Keratinocyte (primary cell): ENCODE results near the gene ZNF544.
"Not testable (repeated sequence)": the region's sequence is repeated elsewhere in the genome, so short reads cannot be mapped to it uniquely, and the experiment has no call there.

Experiments
- CTCF ChIP-seq, 3 experiments: IDR thresholded peaks in 1 of 3; conservative IDR thresholded peaks in 1 of 3; optimal IDR thresholded peaks in 1 of 3; 2 replicates in 2 of 3; 3 replicates in 1 of 3; pipeline versions ENCODE3 to v1.5.1; 2011; ENCODE audit warnings: low read length in 3 of 3, mild to moderate bottlenecking in 3 of 3, moderate library complexity in 2 of 3, control low read depth in 1 of 3, inconsistent platforms in 1 of 3; ENCODE audit not compliant: insufficient read depth in 2 of 3; ENCODE audit errors: extremely low read depth in 1 of 3
- EZH2 ChIP-seq: IDR thresholded peaks from one replicate; pipeline ENCODE4 v1.6.1; 2012; ENCODE audit warnings: inconsistent platforms, mild to moderate bottlenecking, low read length, moderate library complexity

GRCh38 chr19:58258259-58258658 is 29.5 kb downstream of the ZNF544 start:
- TF ChIP-seq CTCF (optimal IDR thresholded peaks at IDR 0.05 in 1 of 3, IDR thresholded peaks at IDR 0.05 in 1 of 3, conservative IDR thresholded peaks at IDR 0.05 in 1 of 3; ENCODE audit: extremely low read depth in 1 of 3, insufficient read depth in 2 of 3, low read length in 3 of 3); EZH2: not testable (repeated sequence)
